ENCODE results near the gene PKIB.

PKIB gene

GRCh38 chr6:122671251-122671650, 61.0 kb downstream of the PKIB start:
- no peak for TF ChIP-seq SPI1 (IDR thresholded peaks at IDR 0.05; ENCODE audit: low read depth, low read length)
- TF ChIP-seq TAF1 (IDR thresholded peaks at IDR 0.05; ENCODE audit: low read depth, low read length) = no peak
- no peak for TF ChIP-seq PAX5 (IDR thresholded peaks at IDR 0.05; ENCODE audit: insufficient read depth, low read length, severe bottlenecking)
- TF ChIP-seq POLR2AphosphoS5 (IDR thresholded peaks at IDR 0.05; ENCODE audit: low read depth, low read length) = no peak
- no peak for DNase-seq (ENCODE audit: insufficient read length, low spot score)
- no peak for FAIRE-seq

- DNase-seq (ENCODE audit: insufficient read length, low spot score) (no peak), FAIRE-seq (no peak)
- TF ChIP-seq POLR2AphosphoS5 (IDR thresholded peaks at IDR 0.05; ENCODE audit: low read depth, low read length) (no peak), SPI1 (IDR thresholded peaks at IDR 0.05; ENCODE audit: low read depth, low read length) (peak; percentile 88)
These were observed 63.2 kb downstream of the PKIB start for GRCh38 chr6:122673343-122673961.

- DNase-seq (ENCODE audit: insufficient read length, low spot score) = no peak
- no peak for TF ChIP-seq POLR2AphosphoS5 (IDR thresholded peaks at IDR 0.05; ENCODE audit: low read depth, low read length)
- no peak for TF ChIP-seq POU2F2 (IDR thresholded peaks at IDR 0.05; ENCODE audit: low read depth, low read length)
- TF ChIP-seq PAX5 (IDR thresholded peaks at IDR 0.05; ENCODE audit: insufficient read depth, low read length, severe bottlenecking) = no peak
- TF ChIP-seq TAF1 (IDR thresholded peaks at IDR 0.05; ENCODE audit: low read depth, low read length) = no peak
- no peak for TF ChIP-seq POLR2A (IDR thresholded peaks at IDR 0.05; ENCODE audit: low read depth, low read length)
- TF ChIP-seq SPI1 (IDR thresholded peaks at IDR 0.05; ENCODE audit: low read depth, low read length) = no peak
- no peak for FAIRE-seq
These were observed 65.9 kb downstream of the PKIB start for GRCh38 chr6:122676146-122676545.

- FAIRE-seq = no peak
- DNase-seq (ENCODE audit: insufficient read length, low spot score) = no peak
- TF ChIP-seq POLR2AphosphoS5 (IDR thresholded peaks at IDR 0.05; ENCODE audit: low read depth, low read length) (no peak), PAX5 (IDR thresholded peaks at IDR 0.05; ENCODE audit: insufficient read depth, low read length, severe bottlenecking) (no peak), POLR2A (IDR thresholded peaks at IDR 0.05; ENCODE audit: low read depth, low read length) (no peak), TAF1 (IDR thresholded peaks at IDR 0.05; ENCODE audit: low read depth, low read length) (no peak), POU2F2 (IDR thresholded peaks at IDR 0.05; ENCODE audit: low read depth, low read length) (no peak), SPI1 (IDR thresholded peaks at IDR 0.05; ENCODE audit: low read depth, low read length) (no peak)
These were observed 66.5 kb downstream of the PKIB start for GRCh38 chr6:122676688-122677087.

GRCh38 chr6:122677406-122677805, 67.2 kb downstream of the PKIB start:
- FAIRE-seq (no peak), DNase-seq (ENCODE audit: insufficient read length, low spot score) (no peak)
- no peak for TF ChIP-seq POU2F2 (IDR thresholded peaks at IDR 0.05; ENCODE audit: low read depth, low read length)
- TF ChIP-seq SPI1 (IDR thresholded peaks at IDR 0.05; ENCODE audit: low read depth, low read length) = no peak

GRCh38 chr6:122678841-122679240, 68.6 kb downstream of the PKIB start:
- no peak for TF ChIP-seq POU2F2 (IDR thresholded peaks at IDR 0.05; ENCODE audit: low read depth, low read length)
- FAIRE-seq (no peak), DNase-seq (ENCODE audit: insufficient read length, low spot score) (no peak)

GRCh38 chr6:122681705-122682104, 71.5 kb downstream of the PKIB start:
- DNase-seq (ENCODE audit: insufficient read length, low spot score) (no peak), FAIRE-seq (no peak)
- no peak for TF ChIP-seq SPI1 (IDR thresholded peaks at IDR 0.05; ENCODE audit: low read depth, low read length)
- no peak for TF ChIP-seq POU2F2 (IDR thresholded peaks at IDR 0.05; ENCODE audit: low read depth, low read length)
- TF ChIP-seq PAX5 (IDR thresholded peaks at IDR 0.05; ENCODE audit: insufficient read depth, low read length, severe bottlenecking) = no peak
- TF ChIP-seq POLR2A (IDR thresholded peaks at IDR 0.05; ENCODE audit: low read depth, low read length) = no peak
- TF ChIP-seq POLR2AphosphoS5 (IDR thresholded peaks at IDR 0.05; ENCODE audit: low read depth, low read length) = no peak
- TF ChIP-seq TAF1 (IDR thresholded peaks at IDR 0.05; ENCODE audit: low read depth, low read length) = no peak

GRCh38 chr6:122683989-122684651, 73.9 kb downstream of the PKIB start:
- TF ChIP-seq PAX5 (IDR thresholded peaks at IDR 0.05; ENCODE audit: insufficient read depth, low read length, severe bottlenecking) = no peak
- TF ChIP-seq SPI1 (IDR thresholded peaks at IDR 0.05; ENCODE audit: low read depth, low read length) = no peak
- no peak for TF ChIP-seq POLR2AphosphoS5 (IDR thresholded peaks at IDR 0.05; ENCODE audit: low read depth, low read length)
- no peak for TF ChIP-seq TAF1 (IDR thresholded peaks at IDR 0.05; ENCODE audit: low read depth, low read length)
- TF ChIP-seq POU2F2 (IDR thresholded peaks at IDR 0.05; ENCODE audit: low read depth, low read length) = no peak
- no peak for TF ChIP-seq POLR2A (IDR thresholded peaks at IDR 0.05; ENCODE audit: low read depth, low read length)
- DNase-seq (ENCODE audit: insufficient read length, low spot score) = no peak
- FAIRE-seq = no peak

- TF ChIP-seq POU2F2 (IDR thresholded peaks at IDR 0.05; ENCODE audit: low read depth, low read length) = no peak
- no peak for TF ChIP-seq POLR2A (IDR thresholded peaks at IDR 0.05; ENCODE audit: low read depth, low read length)
- TF ChIP-seq SPI1 (IDR thresholded peaks at IDR 0.05; ENCODE audit: low read depth, low read length) = no peak
- TF ChIP-seq TAF1 (IDR thresholded peaks at IDR 0.05; ENCODE audit: low read depth, low read length) = no peak
- TF ChIP-seq POLR2AphosphoS5 (IDR thresholded peaks at IDR 0.05; ENCODE audit: low read depth, low read length) = no peak
- TF ChIP-seq PAX5 (IDR thresholded peaks at IDR 0.05; ENCODE audit: insufficient read depth, low read length, severe bottlenecking) = no peak
- FAIRE-seq (no peak), DNase-seq (ENCODE audit: insufficient read length, low spot score) (no peak)
These were observed 82.0 kb downstream of the PKIB start for GRCh38 chr6:122692175-122692598.

GRCh38 chr6:122692807-122693580, 82.8 kb downstream of the PKIB start:
- TF ChIP-seq POLR2AphosphoS5 (IDR thresholded peaks at IDR 0.05; ENCODE audit: low read depth, low read length) (no peak), TAF1 (IDR thresholded peaks at IDR 0.05; ENCODE audit: low read depth, low read length) (no peak), POU2F2 (IDR thresholded peaks at IDR 0.05; ENCODE audit: low read depth, low read length) (no peak), PAX5 (IDR thresholded peaks at IDR 0.05; ENCODE audit: insufficient read depth, low read length, severe bottlenecking) (no peak), POLR2A (IDR thresholded peaks at IDR 0.05; ENCODE audit: low read depth, low read length) (no peak), SPI1 (IDR thresholded peaks at IDR 0.05; ENCODE audit: low read depth, low read length) (no peak)
- DNase-seq (ENCODE audit: insufficient read length, low spot score) (no peak), FAIRE-seq (no peak)

All from GM12891 (cell line).